GM19099 (cell line): Measurements from ENCODE around the gene GNL3L.

Experiments
- POLR2A ChIP-seq: IDR thresholded peaks from 3 replicates; pipeline ENCODE4 v1.6.1; 2011; ENCODE audit warnings: low read depth; ENCODE audit not compliant: insufficient read length; ENCODE audit errors: extremely low read depth

The GNL3L gene

DNA sequence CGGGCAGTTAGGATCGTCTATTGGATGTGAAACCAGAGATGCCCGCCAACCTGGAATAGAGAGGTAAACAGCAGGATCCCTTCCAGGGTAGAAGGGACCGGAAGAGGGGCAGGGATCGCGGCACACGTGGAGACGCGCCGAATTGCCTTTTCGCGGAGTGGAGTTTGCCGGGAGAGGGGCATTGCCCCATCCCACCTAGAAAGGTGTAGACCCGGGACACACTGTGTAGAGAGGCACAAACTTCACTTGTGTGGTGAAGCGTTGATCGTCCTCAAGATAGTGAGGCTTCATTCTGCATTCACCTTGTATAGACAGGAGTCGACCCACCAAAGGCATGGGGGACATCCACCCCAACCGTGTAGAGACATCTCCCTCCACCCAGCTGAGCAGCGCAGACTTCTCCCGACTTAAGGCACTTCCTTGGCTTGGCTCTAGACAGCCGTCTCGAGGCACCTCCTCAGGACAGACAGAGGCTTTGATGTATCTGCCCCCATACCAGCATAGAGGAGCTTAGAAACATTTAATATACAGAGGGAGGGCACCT is 410 bp downstream of the GNL3L start:
- TF ChIP-seq POLR2A, result no peak

DNA sequence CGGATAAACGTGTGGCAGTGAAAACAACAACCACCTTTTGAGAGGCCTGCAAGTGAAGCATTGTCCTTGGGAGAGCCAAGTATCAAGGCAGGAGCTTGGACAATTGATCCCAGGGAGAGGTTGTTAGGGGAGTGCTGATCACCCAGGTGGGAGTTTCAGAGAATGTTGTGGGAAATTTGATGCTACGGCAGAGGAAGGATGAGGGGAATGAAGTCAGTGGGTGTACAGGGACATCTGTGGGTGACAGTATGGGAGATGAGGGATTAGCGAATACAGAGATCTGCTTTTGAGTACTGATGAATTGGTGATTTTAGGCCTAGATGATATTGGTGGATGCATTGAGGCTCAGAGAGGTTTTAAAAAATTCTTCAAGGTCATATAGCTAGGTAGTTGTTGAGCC is 4.3 kb downstream of the GNL3L start:
- TF ChIP-seq POLR2A, result no peak

DNA sequence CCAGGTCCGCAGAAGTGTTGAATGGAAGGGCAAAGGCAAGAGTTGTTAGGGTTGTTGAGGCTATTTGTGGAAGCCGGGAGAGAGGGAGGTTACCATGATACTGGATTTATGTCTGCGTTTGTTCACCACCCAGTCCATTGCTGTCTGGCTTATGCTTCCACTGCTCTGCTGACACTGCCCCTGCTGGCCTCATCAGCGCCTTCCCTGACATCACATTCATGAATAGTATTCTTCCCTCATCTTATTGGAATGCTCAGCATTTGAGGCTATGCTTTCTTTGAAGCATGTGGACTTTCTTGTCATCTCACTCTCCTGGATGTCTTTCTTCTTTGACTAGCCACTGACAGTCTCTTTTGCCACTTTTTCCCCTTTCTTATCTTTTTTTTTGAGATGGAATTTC is 10.3 kb downstream of the GNL3L start:
- TF ChIP-seq POLR2A, result no peak

DNA sequence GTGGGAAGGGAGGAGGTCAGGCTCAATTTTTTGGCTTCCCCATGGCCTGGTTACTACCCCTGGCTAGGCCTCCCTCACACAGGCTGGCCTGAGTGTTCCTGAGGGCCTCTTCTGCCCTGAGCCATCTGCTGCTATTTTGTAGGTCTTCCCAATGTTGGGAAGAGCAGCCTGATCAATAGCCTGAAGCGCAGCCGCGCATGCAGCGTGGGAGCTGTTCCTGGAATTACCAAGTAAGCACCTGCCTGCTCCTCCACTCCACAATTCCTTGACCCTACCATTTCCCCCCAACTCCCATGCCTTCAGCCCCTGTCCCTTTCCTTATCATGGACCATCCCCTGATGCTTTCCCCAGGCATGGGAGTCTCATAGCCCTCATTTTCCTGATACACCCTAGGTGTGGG is 20.8 kb downstream of the GNL3L start:
- TF ChIP-seq POLR2A, result no peak

DNA sequence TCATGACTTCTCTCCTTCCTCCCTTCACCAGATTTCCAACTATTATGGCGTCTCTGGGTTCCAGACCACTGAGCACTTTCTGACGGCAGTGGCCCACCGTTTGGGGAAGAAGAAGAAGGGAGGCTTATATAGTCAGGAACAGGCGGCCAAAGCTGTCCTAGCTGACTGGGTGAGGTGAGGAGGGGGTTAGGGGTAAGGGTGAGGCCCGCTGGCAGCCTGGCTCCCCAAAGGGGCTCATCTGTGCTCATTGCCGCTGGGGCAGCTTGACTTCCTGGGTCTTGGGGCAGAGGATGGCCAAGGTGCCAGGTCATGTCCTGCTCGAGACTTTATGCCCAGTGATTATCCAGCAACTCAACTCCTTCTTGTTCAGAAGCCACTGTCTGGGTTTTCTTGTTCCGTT is 21.8 kb downstream of the GNL3L start:
- TF ChIP-seq POLR2A, result no peak

DNA sequence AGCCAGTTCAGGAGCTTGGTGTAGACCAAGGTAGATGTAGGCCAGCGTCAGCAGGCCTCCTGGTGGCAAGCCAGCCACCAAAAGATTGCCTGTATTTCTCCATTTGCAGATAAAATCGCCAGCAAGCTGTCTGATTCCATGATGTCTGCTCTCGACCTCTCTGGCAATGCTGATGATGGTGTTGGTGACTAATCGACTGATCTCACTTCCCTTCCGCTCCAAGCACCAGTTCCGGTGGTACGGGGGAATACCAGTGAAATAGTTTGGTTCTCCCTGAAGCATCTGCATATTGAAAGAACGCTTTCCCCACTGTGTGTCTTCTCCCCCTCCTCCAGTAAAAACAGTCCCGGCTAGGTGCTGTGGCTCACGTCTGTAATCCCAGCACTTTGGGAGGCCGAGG is 30.4 kb downstream of the GNL3L start:
- TF ChIP-seq POLR2A, result no peak

DNA sequence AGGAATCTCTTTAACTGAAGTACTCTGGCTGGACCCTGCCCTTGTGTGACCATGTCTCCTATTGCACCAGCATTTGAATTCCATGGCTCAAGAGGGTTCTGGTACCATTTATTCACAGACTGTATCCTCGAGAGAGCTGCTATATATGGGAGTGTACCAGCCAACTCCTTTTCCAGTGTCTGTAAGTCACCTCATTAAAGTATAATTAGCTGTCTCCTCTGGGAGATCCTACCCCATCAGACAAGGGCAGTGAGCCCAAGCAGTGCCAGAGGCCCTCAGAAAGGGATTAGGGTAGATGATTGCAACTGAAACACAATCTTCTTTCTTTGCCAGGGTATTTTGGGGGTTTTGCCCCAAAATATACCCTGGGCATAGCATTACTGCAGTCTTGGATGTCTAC is 31.6 kb downstream of the GNL3L start:
- no peak for TF ChIP-seq POLR2A

DNA sequence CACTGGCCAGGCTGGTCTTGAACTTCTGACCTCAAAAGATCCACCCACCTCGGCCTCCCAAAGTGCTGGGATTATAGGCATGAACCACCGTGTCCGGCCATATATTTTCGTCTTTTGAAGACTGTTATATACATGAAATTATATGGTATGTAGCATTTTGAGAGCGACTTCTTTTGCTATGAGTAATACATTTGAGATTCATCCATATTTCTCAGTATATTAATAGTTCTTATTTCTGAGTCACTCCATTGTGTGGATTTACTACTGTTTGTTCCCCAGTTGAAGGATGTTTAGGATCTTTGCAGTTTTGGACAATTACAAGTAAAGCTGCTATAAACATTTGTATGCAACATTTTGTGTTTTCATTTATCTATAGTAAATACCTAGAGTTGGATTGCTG is 34.9 kb downstream of the GNL3L start:
- no peak for TF ChIP-seq POLR2A

DNA sequence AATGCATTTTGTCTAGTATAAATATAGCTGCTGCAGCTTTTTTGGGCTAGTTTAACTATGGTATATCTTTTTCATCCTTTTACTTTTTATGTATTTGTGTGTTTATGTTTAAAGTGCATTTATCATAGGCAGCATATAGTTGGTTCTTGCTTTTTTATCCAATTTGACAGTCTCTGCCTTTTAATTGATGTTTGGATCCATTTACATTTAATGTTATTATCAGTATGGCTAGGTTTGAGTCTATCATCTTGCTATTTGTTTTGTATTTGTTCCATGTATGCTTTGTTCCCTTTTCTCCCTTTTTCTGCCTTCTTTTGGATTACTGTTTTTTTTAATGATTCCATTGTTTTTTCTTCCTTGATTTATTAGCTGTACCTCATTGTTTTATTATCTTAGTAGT is 40.3 kb downstream of the GNL3L start:
- TF ChIP-seq POLR2A, result no peak

DNA sequence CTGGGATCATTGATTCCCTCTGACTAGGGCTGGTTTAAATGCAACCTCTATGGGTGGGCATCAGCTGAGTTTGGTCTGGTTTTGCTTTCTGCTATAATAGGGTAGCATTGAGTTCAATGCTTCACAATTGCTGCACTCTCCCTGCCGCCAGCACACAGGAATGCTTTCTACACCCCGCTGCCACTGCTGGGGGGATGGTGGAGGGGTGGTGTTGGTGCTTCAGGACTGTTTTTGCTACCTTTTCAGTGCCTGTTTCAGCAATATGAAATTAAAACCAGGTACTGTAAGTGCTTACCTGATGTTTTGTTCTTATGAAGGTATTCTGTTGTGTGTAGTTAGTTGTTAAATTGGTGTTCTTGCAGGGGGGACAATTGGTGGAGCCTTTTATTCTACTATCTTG is 67.7 kb downstream of the GNL3L start:
- no peak for TF ChIP-seq POLR2A

DNA sequence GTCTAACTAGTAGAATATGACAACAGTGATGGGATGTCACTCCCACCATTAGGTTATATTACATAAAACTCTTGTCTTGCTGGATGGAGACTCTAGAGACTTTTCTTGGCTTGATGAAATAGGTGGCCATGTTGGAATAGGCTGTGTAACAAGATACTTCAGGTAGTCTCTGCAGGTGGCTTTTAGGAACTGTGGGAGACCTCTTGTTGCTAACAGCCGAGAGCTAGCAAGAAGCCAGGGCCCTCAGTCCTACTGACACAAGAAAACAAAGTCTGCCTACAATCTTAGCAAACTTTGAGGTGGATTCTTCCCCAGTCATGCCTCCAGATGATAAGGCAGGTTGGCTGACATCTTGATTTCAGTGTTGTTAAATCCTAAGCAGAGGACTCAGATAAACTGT is 72.5 kb downstream of the GNL3L start:
- no peak for TF ChIP-seq POLR2A
